ENCODE results near the gene DNAH2.

The DNAH2 gene

DNA sequence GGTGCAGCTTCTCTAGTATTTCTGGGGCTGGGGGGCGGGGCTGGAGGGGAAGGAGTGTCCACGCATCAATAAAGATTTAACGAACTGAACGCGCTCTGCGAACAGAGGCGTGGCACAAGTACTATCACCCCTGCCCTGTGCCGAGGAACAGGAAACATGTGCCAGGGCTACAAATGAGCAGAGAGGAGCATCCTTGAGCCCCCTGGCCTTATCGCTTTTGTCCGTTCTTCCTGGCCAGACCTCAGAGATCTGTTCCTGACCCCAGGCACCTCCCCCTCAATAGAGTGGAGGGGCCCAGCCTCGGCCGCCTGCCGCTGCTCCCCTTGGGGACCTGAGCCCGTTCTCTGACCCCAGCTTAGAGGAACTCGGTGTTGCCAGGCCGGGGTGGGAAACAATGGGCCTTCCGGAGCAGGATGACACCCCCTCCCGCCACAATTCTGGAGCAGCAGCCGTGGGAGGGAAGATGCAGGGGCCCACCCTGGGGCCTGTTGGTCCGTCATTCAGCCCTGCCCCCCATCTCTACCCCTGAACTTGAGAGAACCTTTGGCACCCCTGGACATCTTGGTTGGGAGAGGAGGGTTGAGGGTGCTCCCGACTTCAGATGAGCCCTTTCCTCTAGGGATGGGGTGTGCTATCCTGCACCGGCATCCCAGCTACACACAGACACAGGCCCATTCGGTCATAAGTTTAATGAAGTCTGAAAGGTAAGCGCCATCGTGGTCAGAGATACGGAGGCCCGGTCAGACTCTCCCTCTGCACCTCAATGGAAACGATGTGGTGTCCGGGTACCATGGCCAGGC, 138.7 kb downstream of the DNAH2 start:
- peaks cover 14% of the 10 kb centered on the region; the same call in 1 of the 2 replicates for H3K79me2 ChIP-seq (ENCODE audit: insufficient read depth, low read length)
- no peak for TF ChIP-seq EZH2phosphoT487 (IDR thresholded peaks at IDR 0.05; ENCODE audit: borderline replicate concordance)
- TF ChIP-seq, protein P1, sequence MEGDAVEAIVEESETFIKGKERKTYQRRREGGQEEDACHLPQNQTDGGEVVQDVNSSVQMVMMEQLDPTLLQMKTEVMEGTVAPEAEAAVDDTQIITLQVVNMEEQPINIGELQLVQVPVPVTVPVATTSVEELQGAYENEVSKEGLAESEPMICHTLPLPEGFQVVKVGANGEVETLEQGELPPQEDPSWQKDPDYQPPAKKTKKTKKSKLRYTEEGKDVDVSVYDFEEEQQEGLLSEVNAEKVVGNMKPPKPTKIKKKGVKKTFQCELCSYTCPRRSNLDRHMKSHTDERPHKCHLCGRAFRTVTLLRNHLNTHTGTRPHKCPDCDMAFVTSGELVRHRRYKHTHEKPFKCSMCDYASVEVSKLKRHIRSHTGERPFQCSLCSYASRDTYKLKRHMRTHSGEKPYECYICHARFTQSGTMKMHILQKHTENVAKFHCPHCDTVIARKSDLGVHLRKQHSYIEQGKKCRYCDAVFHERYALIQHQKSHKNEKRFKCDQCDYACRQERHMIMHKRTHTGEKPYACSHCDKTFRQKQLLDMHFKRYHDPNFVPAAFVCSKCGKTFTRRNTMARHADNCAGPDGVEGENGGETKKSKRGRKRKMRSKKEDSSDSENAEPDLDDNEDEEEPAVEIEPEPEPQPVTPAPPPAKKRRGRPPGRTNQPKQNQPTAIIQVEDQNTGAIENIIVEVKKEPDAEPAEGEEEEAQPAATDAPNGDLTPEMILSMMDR (conservative IDR thresholded peaks at IDR 0.05; ENCODE audit: low read length): no peak
- no peaks in the 10 kb centered on the region for H3K27me3 ChIP-seq (ENCODE audit: insufficient read depth, low read length, poor library complexity, severe bottlenecking)
- H4K20me1 ChIP-seq (ENCODE audit: insufficient read depth, low read length, poor library complexity, severe bottlenecking): peaks cover 9% of the 10 kb centered on the region
- no peaks in the 10 kb centered on the region for H3K9me3 ChIP-seq (ENCODE audit: insufficient read depth, low read depth, low read length)
- H3K4me1 ChIP-seq (ENCODE audit: insufficient read depth, low read length, poor library complexity, severe bottlenecking): peaks cover 19% of the 10 kb centered on the region
- H3F3A ChIP-seq (ENCODE audit: low read depth): no peaks in the 10 kb centered on the region
- peak overlapping the region; percentile 76 for H3K4me3 ChIP-seq (ENCODE audit: low read length, poor library complexity, severe bottlenecking)
- peak overlapping the region; percentile 71 for H3K9ac ChIP-seq (ENCODE audit: low read depth, low read length, poor library complexity, severe bottlenecking)
- peak overlapping the region; percentile 92 for H3K4me2 ChIP-seq (ENCODE audit: low read depth, low read length, poor library complexity, severe bottlenecking)
- no peak overlapping the region for H2AFZ ChIP-seq (ENCODE audit: low read length)
- no peaks in the 10 kb centered on the region for H3K9me2 ChIP-seq (replicated peaks; ENCODE audit: low read depth, low read length)
- H3K36me3 ChIP-seq (ENCODE audit: insufficient read depth, low read length): peaks cover 19% of the 10 kb centered on the region; the same call in 1 of the 2 replicates

- peaks cover 18% of the 10 kb centered on the region; the same call in 1 of the 2 replicates for H3K79me2 ChIP-seq (ENCODE audit: insufficient read depth, low read length)
- peaks cover 6% of the 10 kb centered on the region for H4K20me1 ChIP-seq (ENCODE audit: insufficient read depth, low read length, poor library complexity, severe bottlenecking)
- peaks cover 11% of the 10 kb centered on the region; the same call in 1 of the 2 replicates for H3K36me3 ChIP-seq (ENCODE audit: insufficient read depth, low read length)
- peaks cover 19% of the 10 kb centered on the region for H3K4me1 ChIP-seq (ENCODE audit: insufficient read depth, low read length, poor library complexity, severe bottlenecking)
- H3F3A ChIP-seq (ENCODE audit: low read depth): no peaks in the 10 kb centered on the region
- no peaks in the 10 kb centered on the region for H3K9me2 ChIP-seq (replicated peaks; ENCODE audit: low read depth, low read length)
- H2AFZ ChIP-seq (ENCODE audit: low read length): peak within 1 kb of the TSS; percentile 96
- TF ChIP-seq, protein P1 (conservative IDR thresholded peaks at IDR 0.05; ENCODE audit: low read length): peak; percentile 48
- TF ChIP-seq EZH2phosphoT487 (IDR thresholded peaks at IDR 0.05; ENCODE audit: borderline replicate concordance): no peak
- H3K27me3 ChIP-seq (ENCODE audit: insufficient read depth, low read length, poor library complexity, severe bottlenecking): no peaks in the 10 kb centered on the region
- peak within 1 kb of the TSS; percentile 71 for H3K9ac ChIP-seq (ENCODE audit: low read depth, low read length, poor library complexity, severe bottlenecking)
- no peaks in the 10 kb centered on the region for H3K9me3 ChIP-seq (ENCODE audit: insufficient read depth, low read depth, low read length)
- H3K4me3 ChIP-seq (ENCODE audit: low read length, poor library complexity, severe bottlenecking): peak within 1 kb of the TSS; percentile 76
- peak within 1 kb of the TSS; percentile 92 for H3K4me2 ChIP-seq (ENCODE audit: low read depth, low read length, poor library complexity, severe bottlenecking)
Measured at GRCh38 chr17:7856811-7857712, 139.5 kb downstream of the DNAH2 start, which contains the start of gene NAA38. Gene NAA38, minus strand, starts transcription at chr17:7857559. Its CDS starts 96 bp downstream, at chr17:7857463.

DNA sequence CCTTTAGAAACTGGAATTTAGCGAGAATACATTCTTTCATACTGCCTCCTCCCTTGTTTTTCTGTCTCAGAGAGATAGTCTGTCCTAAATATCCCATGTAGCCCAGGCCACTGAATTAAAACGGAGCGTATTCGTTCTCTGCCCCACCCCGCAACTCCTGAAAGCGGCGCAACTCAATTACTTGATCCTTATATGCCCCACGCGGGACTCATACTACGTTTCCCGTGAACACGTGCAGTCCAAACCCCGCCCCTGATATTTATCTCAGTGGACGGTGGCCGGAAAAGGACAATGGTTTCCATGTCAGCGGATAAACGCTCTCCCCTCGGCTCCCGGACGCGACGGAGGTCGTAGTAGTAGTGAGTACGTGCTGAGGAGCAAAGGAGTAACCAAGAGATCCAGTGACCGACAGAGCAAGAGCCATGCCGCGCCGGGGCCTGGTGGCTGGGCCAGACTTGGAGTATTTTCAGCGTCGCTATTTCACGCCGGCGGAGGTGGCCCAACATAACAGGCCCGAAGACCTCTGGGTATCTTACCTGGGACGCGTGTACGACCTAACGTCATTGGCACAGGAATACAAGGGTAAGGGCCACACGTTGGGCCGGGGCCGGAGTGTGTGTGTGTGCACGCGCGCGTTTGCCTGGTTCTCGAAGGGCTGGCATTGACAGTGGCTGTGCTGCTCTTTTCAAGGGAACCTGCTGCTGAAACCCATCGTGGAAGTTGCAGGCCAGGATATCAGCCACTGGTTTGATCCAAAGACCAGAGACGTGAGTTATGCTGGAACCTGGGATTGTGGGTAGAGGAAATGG, 140.4 kb downstream of the DNAH2 start, which contains the start of gene CYB5D1:
Gene CYB5D1 (plus strand): TSS at position 291 of the 809 bp plus-strand sequence. CDS start 132 bp downstream, at position 423.
- Histone ChIP-seq H2AFZ (ENCODE audit: low read length) (peak within 1 kb of the TSS; percentile 96), H3K4me1 (ENCODE audit: insufficient read depth, low read length, poor library complexity, severe bottlenecking) (peaks cover 19% of the 10 kb centered on the region), H4K20me1 (ENCODE audit: insufficient read depth, low read length, poor library complexity, severe bottlenecking) (peaks cover 5% of the 10 kb centered on the region), H3K79me2 (ENCODE audit: insufficient read depth, low read length) (peaks cover 21% of the 10 kb centered on the region; the same call in 1 of the 2 replicates), H3K36me3 (ENCODE audit: insufficient read depth, low read length) (peaks cover 3% of the 10 kb centered on the region; the same call in 1 of the 2 replicates), H3F3A (ENCODE audit: low read depth) (no peaks in the 10 kb centered on the region), H3K9me3 (ENCODE audit: insufficient read depth, low read depth, low read length) (no peaks in the 10 kb centered on the region), H3K4me3 (ENCODE audit: low read length, poor library complexity, severe bottlenecking) (peak within 1 kb of the TSS; percentile 76), H3K27me3 (ENCODE audit: insufficient read depth, low read length, poor library complexity, severe bottlenecking) (no peaks in the 10 kb centered on the region), H3K9ac (ENCODE audit: low read depth, low read length, poor library complexity, severe bottlenecking) (peak within 1 kb of the TSS; percentile 71), H3K4me2 (ENCODE audit: low read depth, low read length, poor library complexity, severe bottlenecking) (peak within 1 kb of the TSS; percentile 92), H3K9me2 (replicated peaks; ENCODE audit: low read depth, low read length) (no peaks in the 10 kb centered on the region)
- no peak for TF ChIP-seq EZH2phosphoT487 (IDR thresholded peaks at IDR 0.05; ENCODE audit: borderline replicate concordance)
- TF ChIP-seq, protein P1 (conservative IDR thresholded peaks at IDR 0.05; ENCODE audit: low read length): no peak
